ENCODE results near the gene CSGALNACT2. TPM values are rescaled to one million over a fixed set of nuclear protein-coding genes. Genes with fewer than 3 reads are reported as not detected.

CSGALNACT2 gene
- polyA plus RNA-seq, 1 of the 3 experiments (the other 2 are of a cell fraction) = 11.5 TPM

- TF ChIP-seq, protein P1, sequence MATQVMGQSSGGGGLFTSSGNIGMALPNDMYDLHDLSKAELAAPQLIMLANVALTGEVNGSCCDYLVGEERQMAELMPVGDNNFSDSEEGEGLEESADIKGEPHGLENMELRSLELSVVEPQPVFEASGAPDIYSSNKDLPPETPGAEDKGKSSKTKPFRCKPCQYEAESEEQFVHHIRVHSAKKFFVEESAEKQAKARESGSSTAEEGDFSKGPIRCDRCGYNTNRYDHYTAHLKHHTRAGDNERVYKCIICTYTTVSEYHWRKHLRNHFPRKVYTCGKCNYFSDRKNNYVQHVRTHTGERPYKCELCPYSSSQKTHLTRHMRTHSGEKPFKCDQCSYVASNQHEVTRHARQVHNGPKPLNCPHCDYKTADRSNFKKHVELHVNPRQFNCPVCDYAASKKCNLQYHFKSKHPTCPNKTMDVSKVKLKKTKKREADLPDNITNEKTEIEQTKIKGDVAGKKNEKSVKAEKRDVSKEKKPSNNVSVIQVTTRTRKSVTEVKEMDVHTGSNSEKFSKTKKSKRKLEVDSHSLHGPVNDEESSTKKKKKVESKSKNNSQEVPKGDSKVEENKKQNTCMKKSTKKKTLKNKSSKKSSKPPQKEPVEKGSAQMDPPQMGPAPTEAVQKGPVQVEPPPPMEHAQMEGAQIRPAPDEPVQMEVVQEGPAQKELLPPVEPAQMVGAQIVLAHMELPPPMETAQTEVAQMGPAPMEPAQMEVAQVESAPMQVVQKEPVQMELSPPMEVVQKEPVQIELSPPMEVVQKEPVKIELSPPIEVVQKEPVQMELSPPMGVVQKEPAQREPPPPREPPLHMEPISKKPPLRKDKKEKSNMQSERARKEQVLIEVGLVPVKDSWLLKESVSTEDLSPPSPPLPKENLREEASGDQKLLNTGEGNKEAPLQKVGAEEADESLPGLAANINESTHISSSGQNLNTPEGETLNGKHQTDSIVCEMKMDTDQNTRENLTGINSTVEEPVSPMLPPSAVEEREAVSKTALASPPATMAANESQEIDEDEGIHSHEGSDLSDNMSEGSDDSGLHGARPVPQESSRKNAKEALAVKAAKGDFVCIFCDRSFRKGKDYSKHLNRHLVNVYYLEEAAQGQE (IDR thresholded peaks at IDR 0.05; ENCODE audit: low read depth, low read length) = no peak
- TF ChIP-seq ELF1 (IDR thresholded peaks at IDR 0.05) = no peak
These were observed 13.5 kb upstream of the CSGALNACT2 start (continued) for GRCh38 chr10:43124574-43125273.

- no peaks in the 10 kb centered on the region for H4K20me1 ChIP-seq (ENCODE audit: insufficient read depth)
- H3F3A ChIP-seq (replicated peaks; ENCODE audit: insufficient read depth) = no peaks in the 10 kb centered on the region
- POLR2A ChIA-PET = no interaction called here
- CTCF ChIA-PET = interaction anchor here (1.4 to 1.6 kb wide), 2 partner anchors 20 to 21 kb away, joined by 4 read pairs; no protein-coding TSS in a partner anchor
- DNase-seq = no peak
- H3K4me1 ChIP-seq (ENCODE audit: control insufficient read depth in 1 of 2, insufficient read depth in 2 of 2, low read depth in 1 of 2, low read length in 1 of 2) = peaks cover 4 to 26% of the 10 kb centered on the region in 2 experiments; a peak in 3 of 4 replicates
- no peaks in the 10 kb centered on the region for H3K79me2 ChIP-seq (ENCODE audit: insufficient read depth)
- H3K9me2 ChIP-seq = no peaks in the 10 kb centered on the region
- H3K9ac ChIP-seq = no peak overlapping the region
- peaks cover 0 to 20% of the 10 kb centered on the region in 2 experiments for H3K36me3 ChIP-seq (replicated peaks in 1 of 2; ENCODE audit: control insufficient read depth in 1 of 2, insufficient read depth in 2 of 2, low read length in 1 of 2)
- H3K4me2 ChIP-seq = no peak overlapping the region
- no peak overlapping the region for H2AFZ ChIP-seq (ENCODE audit: low read depth)
- WGBS (ENCODE audit: low lambda C conversion rate) = 96% methylated on average over 8 of the region's 8 CpGs
- TF ChIP-seq NRF1 (IDR thresholded peaks at IDR 0.05; ENCODE audit: low read depth, low read length) (no peak), TAF1 (IDR thresholded peaks at IDR 0.05; ENCODE audit: borderline replicate concordance, low read depth, low read length) (no peak), FOXM1 (IDR thresholded peaks at IDR 0.05; ENCODE audit: low read depth) (no peak), ELF1 (IDR thresholded peaks at IDR 0.05) (no peak), JUND (IDR thresholded peaks at IDR 0.05) (no peak), GATA2 (CRISPR knock-in tag; IDR thresholded peaks at IDR 0.05) (no peak), RCOR1 (IDR thresholded peaks at IDR 0.05; ENCODE audit: low read length) (no peak), CTCF (IDR thresholded peaks at IDR 0.05) (no peak), RFX5 (IDR thresholded peaks at IDR 0.05; ENCODE audit: low read length) (no peak), MEF2A (IDR thresholded peaks at IDR 0.05; ENCODE audit: borderline replicate concordance, low read depth) (no peak), EZH2phosphoT487 (IDR thresholded peaks at IDR 0.05; ENCODE audit: borderline replicate concordance, low read depth) (no peak), TCF12 (IDR thresholded peaks at IDR 0.05) (no peak)
- H3K4me3 ChIP-seq (ENCODE audit: low read depth in 2 of 2, low read length in 1 of 2) = no peak overlapping the region
- H3K9me3 ChIP-seq = no peaks in the 10 kb centered on the region
- H3K27ac ChIP-seq (ENCODE audit: low read depth in 2 of 2, low read length in 1 of 2) = no peak overlapping the region
- H3K27me3 ChIP-seq (ENCODE audit: insufficient read depth) = no peaks in the 10 kb centered on the region
These were observed 12.9 kb upstream of the CSGALNACT2 start for GRCh38 chr10:43125274-43125845.

Data from SK-N-SH (cell line).